Natural killer cell (primary cell): ENCODE results near the gene DERL2. TPM values are rescaled to one million over a fixed set of nuclear protein-coding genes. Genes with fewer than 3 reads are reported as not detected.

ENCODE experiments used
- ATAC-seq, 3 donors: fragments of 150-1000 bp in 2 of 3; fragments of 200-7000 bp in 1 of 3; cut with Tn5 transposase; 1 replicate in 1 of 3; 2 replicates in 2 of 3; pipeline ENCODE4 v1.10.0; 2021; ENCODE audit warnings: mild to moderate bottlenecking in 2 of 3, moderate library complexity in 2 of 3
- DNase-seq, 2 donors: peaks; one replicate each; pipeline versions ENCODE4 v3.0.0 to v3.0.0-alpha.2; 2013 to 2021; ENCODE audit warnings: mixed read lengths in 1 of 2
- H3K27ac ChIP-seq: one replicate; pipeline ENCODE4 v1.5.1; 2013; ENCODE audit warnings: mild to moderate bottlenecking, low read length
- H3K27me3 ChIP-seq: one replicate; pipeline ENCODE4 v1.6.1; 2013; ENCODE audit warnings: low read length; ENCODE audit not compliant: control insufficient read depth, insufficient read depth
- H3K36me3 ChIP-seq: one replicate; pipeline ENCODE4 v1.6.1; 2013; ENCODE audit warnings: low read length; ENCODE audit not compliant: control insufficient read depth, insufficient read depth
- H3K4me1 ChIP-seq: one replicate; pipeline ENCODE4 v1.6.1; 2013; ENCODE audit warnings: low read length; ENCODE audit not compliant: control insufficient read depth, insufficient read depth
- H3K4me3 ChIP-seq: one replicate; pipeline ENCODE4 v1.5.1; 2013; ENCODE audit warnings: low read length
- H3K9me3 ChIP-seq: one replicate; pipeline ENCODE4 v1.6.1; 2013; ENCODE audit warnings: low read length; ENCODE audit not compliant: control insufficient read depth, insufficient read depth
- H3K27ac Mint-ChIP-seq, 2 donors: one replicate each; pipeline ENCODE4 v1.8.0; 2022; ENCODE audit warnings: mild to moderate bottlenecking in 2 of 2, mixed read lengths in 2 of 2, moderate library complexity in 1 of 2
- H3K27me3 Mint-ChIP-seq, 2 donors: one replicate each; pipeline ENCODE4 v1.8.0; 2022; ENCODE audit warnings: low read depth in 2 of 2, mixed read lengths in 2 of 2
- H3K36me3 Mint-ChIP-seq: one replicate; pipeline ENCODE4 v1.8.0; 2022; ENCODE audit warnings: mixed read lengths
- H3K4me1 Mint-ChIP-seq, 2 donors: one replicate each; pipeline ENCODE4 v1.8.0; 2022; ENCODE audit warnings: mixed read lengths in 2 of 2
- H3K4me3 Mint-ChIP-seq: one replicate; pipeline ENCODE4 v1.8.0; 2022; ENCODE audit warnings: mild to moderate bottlenecking, moderate library complexity, mixed read lengths
- H3K9me3 Mint-ChIP-seq, 2 donors: one replicate each; pipeline ENCODE4 v1.8.0; 2022; ENCODE audit warnings: mixed read lengths in 2 of 2
- CTCF ChIP-seq: fragments of 200-600 bp; IDR thresholded peaks from one replicate; pipeline ENCODE4 v1.8.0; 2022; ENCODE audit warnings: antibody characterized with exemption
- WGBS: methylation state at CpG from one replicate; pipeline ENCODE4 v1.1.7; 2013; ENCODE audit warnings: missing lambda C conversion rate; ENCODE audit not compliant: insufficient coverage; 5-methylcytosine and 5-hydroxymethylcytosine counted together
- intact Hi-C: fragments of 100-400 bp; cut with micrococcal nuclease; formaldehyde crosslinking; loops from one replicate; pipeline ENCODE4 v1.14.2; 2022
- total RNA-seq, 4 donors: library from RNA; stranded (reverse); fragments of 120-200 nt in 1 of 4; gene quantifications; one replicate each; pipeline versions ENCODE4 v1.2.3 to v1.2.4, GENCODE V29; 2013 to 2022

Gene DERL2
- total RNA-seq, 3 donors from 2014 or later (not counting 1 experiment from before 2014, with no cell fraction given), result 86.0 to 105 (median 94.3) TPM

DNA sequence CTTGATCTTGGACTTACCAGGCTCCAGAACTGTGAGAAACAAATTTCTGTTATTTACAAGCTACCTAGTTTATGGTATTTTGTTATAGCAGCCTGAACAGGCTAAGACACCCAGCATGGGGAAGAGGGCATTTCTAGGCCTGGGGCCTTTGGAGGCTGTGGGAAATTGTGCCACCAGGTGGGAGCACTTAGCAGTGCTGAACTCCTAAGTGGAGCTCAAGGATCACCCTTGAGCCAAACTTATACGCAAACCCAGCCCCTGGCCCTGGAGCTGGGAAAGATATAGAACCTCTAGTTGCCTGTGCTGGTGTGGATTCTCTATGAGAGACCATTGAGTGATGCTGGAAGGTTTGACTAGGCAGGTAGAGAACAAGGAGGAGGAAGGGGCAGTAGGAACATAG is 36.5 kb upstream of the DERL2 start:
- WGBS, result 94% methylated on average over 1 of the region's 1 CpG
- no peaks in the 10 kb centered on the region for H3K9me3 Mint-ChIP-seq
- peaks cover 7 to 8% of the 10 kb centered on the region in 2 donors for H3K4me1 Mint-ChIP-seq
- Histone ChIP-seq H3K4me3 (no peak overlapping the region), H3K36me3 (peaks cover 62% of the 10 kb centered on the region), H3K9me3 (no peaks in the 10 kb centered on the region), H3K27me3 (no peaks in the 10 kb centered on the region), H3K27ac (no peak overlapping the region), H3K4me1 (no peaks in the 10 kb centered on the region)
- intact Hi-C loops, result no loop called here
- H3K4me3 Mint-ChIP-seq, result no peak overlapping the region
- H3K27me3 Mint-ChIP-seq, result no peaks in the 10 kb centered on the region
- peak overlapping the region in 1 of 2 donors; percentile 44 for H3K27ac Mint-ChIP-seq
- peaks cover 28% of the 10 kb centered on the region for H3K36me3 Mint-ChIP-seq
- DNase-seq, result no peak
- ATAC-seq, result no peak
- no peak for TF ChIP-seq CTCF

GRCh38 chr17:5516060-5516792 is 30.2 kb upstream of the DERL2 start:
- Mint-ChIP-seq H3K36me3 (peaks cover 42% of the 10 kb centered on the region), H3K9me3 (peaks cover 0 to 3% of the 10 kb centered on the region in 2 donors), H3K27ac (peak overlapping the region in 1 of 2 donors; percentile 41), H3K4me3 (no peak overlapping the region), H3K27me3 (no peaks in the 10 kb centered on the region), H3K4me1 (peaks cover 36 to 42% of the 10 kb centered on the region in 2 donors)
- Histone ChIP-seq H3K27ac (no peak overlapping the region), H3K27me3 (no peaks in the 10 kb centered on the region), H3K36me3 (peaks cover 44% of the 10 kb centered on the region), H3K4me3 (no peak overlapping the region), H3K9me3 (no peaks in the 10 kb centered on the region), H3K4me1 (peaks cover 25% of the 10 kb centered on the region)
- intact Hi-C loops, result no loop called here
- ATAC-seq (no peak), DNase-seq (no peak)
- WGBS, result 91% methylated on average over 5 of the region's 5 CpGs
- no peak for TF ChIP-seq CTCF

DNA sequence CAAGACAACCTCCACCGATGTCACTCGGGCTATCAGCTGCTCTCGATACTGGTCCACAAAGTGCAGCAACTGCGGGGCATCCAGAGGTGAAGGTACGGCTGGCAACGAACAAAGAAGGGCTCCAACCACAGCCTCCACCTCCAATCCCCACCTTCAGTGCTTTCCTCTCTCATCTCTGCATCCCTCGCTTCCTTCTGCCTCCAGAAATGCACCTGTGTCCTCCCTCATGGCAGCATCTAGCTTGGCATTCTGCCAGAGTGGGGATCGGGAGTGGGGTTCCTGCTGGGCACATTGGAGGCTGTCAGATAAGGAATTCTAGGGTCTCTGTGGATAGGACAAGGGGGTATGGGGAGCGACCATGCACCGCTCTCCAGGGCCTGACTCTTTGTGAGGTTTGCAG is 29.0 kb upstream of the DERL2 start:
- WGBS, result 97% methylated on average over 8 of the region's 10 CpGs
- Mint-ChIP-seq H3K9me3 (peaks cover 0 to 3% of the 10 kb centered on the region in 2 donors), H3K4me1 (peaks cover 29 to 46% of the 10 kb centered on the region in 2 donors), H3K27ac (peak overlapping the region in 1 of 2 donors; percentile 47), H3K36me3 (peaks cover 31% of the 10 kb centered on the region), H3K27me3 (no peaks in the 10 kb centered on the region), H3K4me3 (no peak overlapping the region)
- H3K9me3 ChIP-seq, result no peaks in the 10 kb centered on the region
- no peak for ATAC-seq
- no peak for DNase-seq
- H3K4me1 ChIP-seq, result peaks cover 26% of the 10 kb centered on the region
- no peaks in the 10 kb centered on the region for H3K27me3 ChIP-seq
- H3K36me3 ChIP-seq, result peaks cover 34% of the 10 kb centered on the region
- intact Hi-C loops, result no loop called here
- no peak for TF ChIP-seq CTCF
- no peak overlapping the region for H3K27ac ChIP-seq
- H3K4me3 ChIP-seq, result no peak overlapping the region
